Measurements from ENCODE around the gene UCHL5.

- TF ChIP-seq EZH2phosphoT487 (IDR thresholded peaks at IDR 0.05; ENCODE audit: borderline replicate concordance, low read depth, low read length), result no peak
- TF ChIP-seq, protein P1, sequence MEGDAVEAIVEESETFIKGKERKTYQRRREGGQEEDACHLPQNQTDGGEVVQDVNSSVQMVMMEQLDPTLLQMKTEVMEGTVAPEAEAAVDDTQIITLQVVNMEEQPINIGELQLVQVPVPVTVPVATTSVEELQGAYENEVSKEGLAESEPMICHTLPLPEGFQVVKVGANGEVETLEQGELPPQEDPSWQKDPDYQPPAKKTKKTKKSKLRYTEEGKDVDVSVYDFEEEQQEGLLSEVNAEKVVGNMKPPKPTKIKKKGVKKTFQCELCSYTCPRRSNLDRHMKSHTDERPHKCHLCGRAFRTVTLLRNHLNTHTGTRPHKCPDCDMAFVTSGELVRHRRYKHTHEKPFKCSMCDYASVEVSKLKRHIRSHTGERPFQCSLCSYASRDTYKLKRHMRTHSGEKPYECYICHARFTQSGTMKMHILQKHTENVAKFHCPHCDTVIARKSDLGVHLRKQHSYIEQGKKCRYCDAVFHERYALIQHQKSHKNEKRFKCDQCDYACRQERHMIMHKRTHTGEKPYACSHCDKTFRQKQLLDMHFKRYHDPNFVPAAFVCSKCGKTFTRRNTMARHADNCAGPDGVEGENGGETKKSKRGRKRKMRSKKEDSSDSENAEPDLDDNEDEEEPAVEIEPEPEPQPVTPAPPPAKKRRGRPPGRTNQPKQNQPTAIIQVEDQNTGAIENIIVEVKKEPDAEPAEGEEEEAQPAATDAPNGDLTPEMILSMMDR (conservative IDR thresholded peaks at IDR 0.05; ENCODE audit: low read length), result no peak
Measured at GRCh38 chr1:193077991-193078390, 18.8 kb upstream of the UCHL5 start.
